ENCODE results near the gene HIRA. TPM values are rescaled to one million over a fixed set of nuclear protein-coding genes. Genes with fewer than 3 reads are reported as not detected.
"Not testable (repeated sequence)": the region's sequence is repeated elsewhere in the genome, so short reads cannot be mapped to it uniquely, and the experiment has no call there.

HIRA gene
- total RNA-seq, 1 experiment from 2014 or later, result 25.2 TPM

- no peaks in the 10 kb centered on the region for H3K27me3 ChIP-seq
- no peaks in the 10 kb centered on the region for H3K9me3 ChIP-seq (replicated peaks)
- H3K4me3 ChIP-seq, result no peak overlapping the region
- no peak overlapping the region for H3K27ac ChIP-seq
- H3K4me1 ChIP-seq, result no peaks in the 10 kb centered on the region
- H3K36me3 ChIP-seq, result peaks cover 48% of the 10 kb centered on the region
- no peak for DNase-seq
These were observed 84.8 kb downstream of the HIRA start for GRCh38 chr22:19346677-19347265.

- H3K27ac ChIP-seq, result no peak overlapping the region
- H3K9me3 ChIP-seq (replicated peaks), result 0 out of 2 replicates have a peak, but pooled peaks cover 2% of the 10 kb centered on the region
- no peaks in the 10 kb centered on the region for H3K27me3 ChIP-seq
- H3K4me1 ChIP-seq, result no peaks in the 10 kb centered on the region
- peaks cover 59% of the 10 kb centered on the region for H3K36me3 ChIP-seq
- no peak overlapping the region for H3K4me3 ChIP-seq
- no peak for DNase-seq
These were observed 87.1 kb downstream of the HIRA start for GRCh38 chr22:19344420-19344819.

- no peak overlapping the region for H3K27ac ChIP-seq
- no peaks in the 10 kb centered on the region for H3K27me3 ChIP-seq
- no peaks in the 10 kb centered on the region for H3K4me1 ChIP-seq
- H3K9me3 ChIP-seq (replicated peaks), result 0 out of 2 replicates have a peak, but pooled peaks cover 3% of the 10 kb centered on the region
- DNase-seq, result no peak
- H3K36me3 ChIP-seq, result peaks cover 62% of the 10 kb centered on the region
- H3K4me3 ChIP-seq, result no peak overlapping the region
These were observed 88.1 kb downstream of the HIRA start for GRCh38 chr22:19343470-19343869.

- H3K27ac ChIP-seq, result no peak overlapping the region
- no peak for DNase-seq
- H3K27me3 ChIP-seq, result no peaks in the 10 kb centered on the region
- 0 out of 2 replicates have a peak, but pooled peaks cover 8% of the 10 kb centered on the region for H3K9me3 ChIP-seq (replicated peaks)
- no peak overlapping the region for H3K4me3 ChIP-seq
- H3K4me1 ChIP-seq, result no peaks in the 10 kb centered on the region
- peaks cover 65% of the 10 kb centered on the region for H3K36me3 ChIP-seq
These were observed 90.0 kb downstream of the HIRA start for GRCh38 chr22:19341500-19341899.

GRCh38 chr22:19337137-19337536 lies 94.4 kb downstream of the HIRA start:
- peaks cover 79% of the 10 kb centered on the region for H3K36me3 ChIP-seq
- no peak for DNase-seq
- no peak overlapping the region for H3K27ac ChIP-seq
- H3K9me3 ChIP-seq (replicated peaks), result 0 out of 2 replicates have a peak, but pooled peaks cover 11% of the 10 kb centered on the region
- H3K27me3 ChIP-seq, result no peaks in the 10 kb centered on the region
- no peak overlapping the region for H3K4me3 ChIP-seq
- no peaks in the 10 kb centered on the region for H3K4me1 ChIP-seq

- peaks cover 79% of the 10 kb centered on the region for H3K36me3 ChIP-seq
- no peak overlapping the region for H3K4me3 ChIP-seq
- H3K9me3 ChIP-seq (replicated peaks), result 0 out of 2 replicates have a peak, but pooled peaks cover 11% of the 10 kb centered on the region
- H3K27me3 ChIP-seq, result no peaks in the 10 kb centered on the region
- H3K27ac ChIP-seq, result no peak overlapping the region
- no peak for DNase-seq
- H3K4me1 ChIP-seq, result no peaks in the 10 kb centered on the region
These were observed 95.1 kb downstream of the HIRA start for GRCh38 chr22:19336133-19337075.

GRCh38 chr22:19331975-19332374 lies 99.6 kb downstream of the HIRA start:
- peaks cover 75% of the 10 kb centered on the region for H3K36me3 ChIP-seq
- no peaks in the 10 kb centered on the region for H3K4me1 ChIP-seq
- no peak for DNase-seq
- H3K9me3 ChIP-seq (replicated peaks), result peaks cover 6% of the 10 kb centered on the region; the same call in 1 of the 2 replicates
- no peak overlapping the region for H3K4me3 ChIP-seq
- no peak overlapping the region for H3K27ac ChIP-seq
- H3K27me3 ChIP-seq, result no peaks in the 10 kb centered on the region

- H3K27ac ChIP-seq, result no peak overlapping the region
- H3K4me3 ChIP-seq, result no peak overlapping the region
- no peak for DNase-seq
- H3K36me3 ChIP-seq, result peaks cover 70% of the 10 kb centered on the region
- H3K4me1 ChIP-seq, result no peaks in the 10 kb centered on the region
- H3K27me3 ChIP-seq, result no peaks in the 10 kb centered on the region
- H3K9me3 ChIP-seq (replicated peaks), result peaks cover 5% of the 10 kb centered on the region; the same call in 1 of the 2 replicates
These were observed 100.1 kb downstream of the HIRA start for GRCh38 chr22:19331474-19331873.

GRCh38 chr22:19330865-19331418 lies 100.6 kb downstream of the HIRA start:
- peaks cover 3% of the 10 kb centered on the region; the same call in 1 of the 2 replicates for H3K9me3 ChIP-seq (replicated peaks)
- DNase-seq, result no peak
- H3K27me3 ChIP-seq, result no peaks in the 10 kb centered on the region
- H3K27ac ChIP-seq, result no peak overlapping the region
- H3K4me3 ChIP-seq, result no peak overlapping the region
- peaks cover 65% of the 10 kb centered on the region for H3K36me3 ChIP-seq
- no peaks in the 10 kb centered on the region for H3K4me1 ChIP-seq

- not testable (repeated sequence) for H3K4me3 ChIP-seq; DNase-seq; H3K27me3 ChIP-seq; H3K27ac ChIP-seq; H3K9me3 ChIP-seq (replicated peaks); H3K4me1 ChIP-seq
- H3K36me3 ChIP-seq, result peaks cover 58% of the 10 kb centered on the region
These were observed 101.3 kb downstream of the HIRA start for GRCh38 chr22:19330205-19330604.

- H3K27ac ChIP-seq, result no peak overlapping the region
These were observed 102.1 kb downstream of the HIRA start for GRCh38 chr22:19329454-19329853.

GRCh38 chr22:19325296-19325948 lies 106.1 kb downstream of the HIRA start:
- H3K27ac ChIP-seq, result no peak overlapping the region
- no peaks in the 10 kb centered on the region for H3K27me3 ChIP-seq
- no peaks in the 10 kb centered on the region for H3K4me1 ChIP-seq
- peaks cover 22% of the 10 kb centered on the region for H3K36me3 ChIP-seq
- H3K4me3 ChIP-seq, result no peak overlapping the region
- DNase-seq, result no peak
- peaks cover 3% of the 10 kb centered on the region; the same call in 1 of the 2 replicates for H3K9me3 ChIP-seq (replicated peaks)

More at GRCh38 chr22:19329454-19329853, 102.1 kb downstream of the HIRA start:
- peaks cover 3% of the 10 kb centered on the region; the same call in 1 of the 2 replicates for H3K9me3 ChIP-seq (replicated peaks)
- H3K36me3 ChIP-seq, result peaks cover 50% of the 10 kb centered on the region
- DNase-seq, result no peak
- H3K27me3 ChIP-seq, result no peaks in the 10 kb centered on the region
- H3K4me3 ChIP-seq, result no peak overlapping the region
- H3K4me1 ChIP-seq, result no peaks in the 10 kb centered on the region

- not testable (repeated sequence) for H3K4me3 ChIP-seq; DNase-seq; H3K27ac ChIP-seq; H3K4me1 ChIP-seq; H3K27me3 ChIP-seq; H3K9me3 ChIP-seq (replicated peaks); H3K36me3 ChIP-seq
These were observed 108.1 kb downstream of the HIRA start for GRCh38 chr22:19323420-19323819.

GRCh38 chr22:19321757-19322156 lies 109.8 kb downstream of the HIRA start:
- peaks cover 3% of the 10 kb centered on the region for H3K9me3 ChIP-seq (replicated peaks)
- no peaks in the 10 kb centered on the region for H3K36me3 ChIP-seq
- H3K27me3 ChIP-seq, result no peaks in the 10 kb centered on the region
- H3K4me1 ChIP-seq, result no peaks in the 10 kb centered on the region
- DNase-seq, result no peak
- no peak overlapping the region for H3K27ac ChIP-seq
- H3K4me3 ChIP-seq, result no peak overlapping the region

All from SJCRH30 (cell line).